D721Med (cell line): Measurements from ENCODE around the gene MKRN2OS.

Experiments
- DNase-seq: peaks from one replicate; pipeline ENCODE4 v3.0.0; 2011; ENCODE audit warnings: low spot score; ENCODE audit not compliant: insufficient read length
- FAIRE-seq: peaks from 2 replicates; lab custom pipeline; 2011; peaks lifted over from hg19 to GRCh38; lab: Jason Lieb, UNC
- CTCF ChIP-seq: IDR thresholded peaks from 2 replicates; pipeline ENCODE4 v1.5.1; 2012; ENCODE audit warnings: mild to moderate bottlenecking, control low read depth; ENCODE audit not compliant: insufficient read depth; ENCODE audit errors: missing control alignments

MKRN2OS gene

GRCh38 chr3:12541625-12542024 is 3.7 kb downstream of the MKRN2OS start:
- FAIRE-seq: no peak
- TF ChIP-seq CTCF: no peak
- no peak for DNase-seq

DNA sequence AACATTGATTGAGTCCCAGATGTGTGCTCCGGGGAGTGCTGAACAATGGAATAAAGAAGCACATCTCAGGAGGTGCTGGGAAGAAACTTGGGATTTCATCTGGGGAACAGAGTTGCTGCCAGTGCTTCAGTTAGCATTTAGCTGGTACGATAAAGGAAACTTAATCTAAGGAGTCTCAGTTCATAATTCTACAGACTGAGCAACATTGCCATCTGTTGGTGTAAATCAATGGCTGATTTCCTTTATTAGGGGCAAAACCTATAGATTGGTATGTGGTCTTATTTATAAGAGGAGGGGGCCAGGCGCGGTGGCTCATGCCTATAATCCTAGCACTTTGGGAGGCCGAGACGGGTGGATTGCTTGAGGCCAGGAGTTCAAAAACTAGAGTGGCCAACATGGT is 8.9 kb downstream of the MKRN2OS start:
- no peak for TF ChIP-seq CTCF
- DNase-seq: no peak
- no peak for FAIRE-seq

- TF ChIP-seq CTCF: no peak
- DNase-seq (no peak), FAIRE-seq (no peak)
These were observed 13.1 kb downstream of the MKRN2OS start for GRCh38 chr3:12532182-12532581.

DNA sequence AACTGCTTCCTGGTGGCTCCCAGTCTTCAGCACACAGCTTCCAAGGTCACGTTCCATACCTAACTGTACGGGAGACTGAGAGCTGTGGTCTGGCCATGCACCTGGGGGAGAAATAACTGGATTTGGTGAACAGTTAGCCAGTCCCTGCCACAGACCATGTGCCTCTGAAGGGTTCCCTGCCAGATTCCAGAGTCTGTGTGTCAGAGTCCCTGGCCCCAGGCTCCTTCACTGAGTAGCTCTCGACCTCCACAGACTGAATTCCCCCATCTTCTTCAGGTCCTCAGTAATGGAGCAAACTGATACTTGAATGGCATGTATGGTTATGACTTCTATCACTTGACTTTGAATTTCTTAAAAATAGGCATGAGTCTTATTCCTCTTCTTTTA is 17.5 kb downstream of the MKRN2OS start:
- FAIRE-seq (no peak), DNase-seq (no peak)
- no peak for TF ChIP-seq CTCF

DNA sequence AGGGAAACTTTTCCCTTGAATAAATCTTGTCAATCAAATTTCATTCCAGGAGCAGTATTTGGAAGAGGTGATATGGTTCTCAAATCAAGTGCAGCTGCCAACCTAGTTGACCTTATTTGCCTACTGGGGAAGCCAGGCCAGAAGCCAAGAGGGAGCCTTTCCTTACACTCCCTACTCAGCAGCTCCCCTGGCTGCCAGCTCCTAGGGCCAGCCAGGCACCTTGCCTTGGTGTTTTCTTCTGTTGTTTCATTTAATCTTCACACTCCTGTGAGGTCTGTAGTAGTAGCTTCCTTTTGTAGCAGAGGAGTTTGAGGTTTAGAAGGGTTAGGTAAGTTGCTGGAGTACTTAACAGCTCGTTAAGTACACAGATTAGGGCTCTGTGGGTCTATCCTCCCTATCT is 22.6 kb downstream of the MKRN2OS start:
- FAIRE-seq: no peak
- TF ChIP-seq CTCF: no peak
- no peak for DNase-seq

DNA sequence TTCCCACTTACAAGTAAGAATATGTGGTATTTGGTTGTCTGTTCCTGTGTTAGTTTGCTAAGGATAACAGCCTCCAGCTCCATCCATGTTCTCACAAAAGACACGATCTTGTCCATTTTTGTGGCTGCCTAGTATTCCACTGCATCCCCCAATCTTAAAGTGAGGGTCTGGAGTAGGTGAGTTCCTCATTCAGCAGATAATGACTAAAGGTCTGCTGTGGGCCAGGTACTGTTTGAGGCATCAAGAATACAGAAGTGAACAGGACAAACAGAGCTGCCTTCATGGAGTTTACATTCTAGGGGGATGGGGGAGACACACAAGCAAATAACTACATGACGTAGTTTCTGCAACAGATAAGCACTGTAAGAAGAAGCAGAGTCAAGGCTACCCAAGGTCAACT is 24.3 kb downstream of the MKRN2OS start:
- TF ChIP-seq CTCF: no peak
- FAIRE-seq: no peak
- DNase-seq: no peak

GRCh38 chr3:12518261-12519028 is 26.9 kb downstream of the MKRN2OS start:
- no peak for TF ChIP-seq CTCF
- FAIRE-seq (no peak), DNase-seq (no peak)
